ENCODE data around the gene RBPJL.

- TF ChIP-seq EP300 (IDR thresholded peaks at IDR 0.05) (no peak), CTCF (IDR thresholded peaks at IDR 0.05) (no peak), POLR2A (IDR thresholded peaks at IDR 0.05) (no peak), POLR2AphosphoS5 (IDR thresholded peaks at IDR 0.05) (no peak)
Measured at GRCh38 chr20:45257711-45258110, 48.9 kb upstream of the RBPJL start.
